Activated CD8-positive, alpha-beta memory T cell treated with anti-CD3 and anti-CD28 coated beads for 24 hours (primary cell): ENCODE results near the gene MXRA8.

Experiments
- DNase-seq: peaks from one replicate; pipeline ENCODE4 v3.0.0-alpha.2; 2020

MXRA8 gene

DNA sequence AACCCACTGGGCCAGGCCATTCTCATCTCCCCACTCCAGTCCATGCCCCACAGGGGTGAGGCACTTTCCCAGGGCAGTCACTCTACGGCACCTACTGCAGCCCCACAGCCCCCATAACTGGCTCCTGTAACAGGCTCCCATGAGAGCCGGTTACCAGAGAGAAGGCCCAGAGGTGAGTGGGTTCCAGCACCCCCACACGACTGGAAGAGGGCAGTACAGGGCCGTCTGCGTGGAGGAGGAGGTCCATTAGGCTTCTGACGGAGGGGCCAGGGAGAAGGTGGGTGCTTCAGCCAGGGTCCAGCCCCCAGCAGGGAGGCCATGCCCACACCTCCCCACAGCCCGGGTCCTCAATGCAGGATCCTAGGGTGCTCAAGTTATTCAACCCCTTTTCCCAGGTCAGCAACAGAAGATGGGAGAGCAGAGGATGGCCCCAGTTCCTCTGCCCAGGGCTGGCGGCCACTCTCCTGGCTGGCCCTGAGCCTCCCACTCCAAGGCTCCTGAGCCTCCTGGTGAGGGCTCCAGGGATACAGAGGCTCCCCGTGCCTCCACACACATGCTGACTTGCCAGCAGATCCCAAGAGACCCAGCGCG is 52.2 kb downstream of the MXRA8 start:
- DNase-seq, result no peak

DNA sequence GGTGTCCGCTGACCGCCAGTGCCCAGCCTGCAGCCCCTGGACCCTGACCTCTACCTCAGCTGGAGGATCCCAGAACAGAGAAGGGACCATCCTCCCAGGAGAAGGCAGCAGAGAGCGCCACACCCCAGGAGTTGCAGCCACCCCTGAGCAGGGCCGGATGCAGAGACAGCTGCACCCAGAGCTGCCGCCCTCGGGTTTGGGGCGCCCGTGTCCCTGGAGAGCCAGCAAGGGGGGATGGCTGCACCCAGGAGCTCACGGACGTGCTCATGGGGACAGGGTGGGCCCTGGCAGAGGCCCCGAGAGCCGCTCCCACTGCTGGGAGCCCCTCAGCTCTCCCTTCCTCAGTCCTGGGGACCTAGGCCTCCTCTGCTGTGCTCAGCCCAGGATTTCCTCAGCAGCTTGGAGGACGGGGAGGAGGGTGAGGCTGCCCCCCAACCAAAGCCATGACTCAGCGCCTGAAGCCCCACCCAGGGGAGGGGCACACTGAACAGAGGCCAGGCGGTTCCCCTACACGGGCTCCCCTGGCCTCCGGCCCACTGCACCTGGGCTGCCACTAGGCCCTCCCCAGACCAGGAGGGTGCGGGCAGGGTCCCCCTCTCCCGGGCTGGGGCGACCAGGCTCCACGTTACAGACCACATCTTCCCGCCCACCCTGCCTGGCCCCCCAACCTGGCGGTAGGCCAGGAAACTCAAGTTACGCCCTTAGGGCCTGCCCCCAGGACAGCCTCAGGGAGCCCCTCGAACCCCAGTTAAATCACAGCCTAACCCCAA is 52.9 kb downstream of the MXRA8 start:
- DNase-seq, result peak; percentile 88

DNA sequence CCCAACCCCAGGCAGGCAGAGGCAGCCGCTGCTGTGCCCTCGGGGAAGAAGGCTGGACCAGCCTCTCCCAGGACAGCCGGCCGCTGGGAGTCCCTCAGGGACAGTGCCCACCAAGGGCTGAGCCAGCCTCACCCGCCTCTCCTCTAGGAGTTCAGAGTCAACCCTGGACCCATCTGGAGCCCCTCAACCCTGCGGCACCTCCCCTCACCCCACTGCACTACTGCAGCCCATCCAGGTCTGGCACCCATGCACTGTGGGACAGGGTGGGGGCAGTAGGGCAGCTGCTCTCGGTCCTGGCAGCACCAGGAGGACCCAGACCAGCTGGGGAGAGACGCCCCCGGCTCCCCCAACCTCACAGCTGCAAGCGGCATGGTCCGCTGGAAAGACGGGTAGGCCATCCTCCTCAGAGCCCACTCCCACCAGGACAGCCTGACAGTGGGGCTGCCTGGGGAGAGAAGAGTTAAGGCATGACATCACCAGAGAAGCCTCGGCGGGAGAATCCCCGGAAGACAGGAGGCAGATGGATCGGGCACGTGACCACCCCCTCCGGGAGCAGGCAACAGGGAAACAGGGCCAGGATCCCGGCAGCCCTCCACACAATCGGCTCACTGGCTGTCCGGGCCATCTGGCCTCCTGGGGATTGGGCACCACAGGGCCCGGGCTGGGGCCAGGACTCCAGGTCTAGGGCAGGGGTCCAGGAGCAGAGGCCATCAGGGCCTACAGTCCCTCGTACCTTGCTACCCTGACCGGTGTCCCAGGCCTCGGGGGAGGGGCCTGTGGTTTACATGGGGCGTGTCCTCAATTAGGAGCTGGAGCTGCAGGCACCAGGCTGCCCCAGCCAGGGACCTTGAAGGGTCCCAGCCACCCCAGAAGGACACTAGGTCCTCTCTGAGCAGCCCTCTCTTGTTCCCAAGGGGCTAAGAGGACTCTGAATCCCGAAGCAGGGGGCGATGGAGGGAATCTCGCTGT is 53.7 kb downstream of the MXRA8 start:
- no peak for DNase-seq

DNA sequence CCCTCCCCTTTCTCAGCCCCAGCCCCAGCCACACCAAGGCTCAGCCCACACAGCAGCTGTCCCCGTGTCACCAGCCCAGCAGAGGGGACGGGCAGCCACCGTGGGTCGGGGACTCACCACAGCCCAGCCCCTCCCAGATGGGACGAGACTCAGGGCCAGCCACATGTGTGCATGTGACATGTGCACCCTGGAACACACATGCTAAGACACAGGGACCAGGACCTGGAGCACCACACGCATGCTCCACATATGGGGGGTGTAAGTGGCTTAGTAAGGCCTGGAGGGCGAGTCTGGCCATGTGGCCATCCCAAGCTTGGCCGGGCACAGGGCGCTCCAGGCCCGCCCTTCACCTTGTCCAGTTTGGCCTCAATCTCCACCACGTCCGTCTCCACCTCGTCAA is 54.6 kb downstream of the MXRA8 start:
- DNase-seq, result no peak

DNA sequence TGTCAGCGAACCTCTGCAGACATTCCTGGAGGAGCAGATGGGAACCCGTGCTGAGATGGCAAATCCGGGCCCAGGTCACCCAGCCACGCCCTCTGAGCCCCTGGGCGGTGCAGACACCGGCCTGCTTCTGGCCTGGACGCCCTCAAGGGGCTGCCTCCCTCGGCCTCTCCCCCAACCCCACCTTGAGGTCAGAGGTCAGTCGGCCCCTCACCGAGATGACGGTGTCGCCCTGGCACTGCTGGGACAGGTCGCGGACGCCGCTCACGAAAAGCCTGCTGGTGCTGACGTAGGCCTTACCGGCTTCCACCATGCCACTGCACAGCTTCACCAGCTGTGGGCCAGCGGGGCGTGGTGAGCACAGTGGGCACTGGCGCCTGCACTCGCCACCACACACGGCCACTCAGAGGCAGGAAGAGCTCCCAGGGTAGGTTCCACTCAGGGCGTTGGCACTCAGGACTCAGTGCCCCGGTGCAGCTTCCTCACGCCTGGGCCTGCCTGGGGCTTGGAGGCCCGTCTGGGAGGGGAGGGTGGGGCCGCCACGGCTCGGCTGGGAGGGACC is 55.3 kb downstream of the MXRA8 start:
- DNase-seq, result no peak
